Activated CD8-positive, alpha-beta memory T cell treated with anti-CD3 and anti-CD28 coated beads for 1 hour (primary cell): Measurements from ENCODE around the gene HSD17B12.
"Not testable (repeated sequence)": the region's sequence is repeated elsewhere in the genome, so short reads cannot be mapped to it uniquely, and the experiment has no call there.

Experiments used
- DNase-seq, 2 donors: peaks; one replicate each; pipeline ENCODE4 v3.0.0-alpha.2; 2020; ENCODE audit warnings: low read depth in 1 of 2; ENCODE audit errors: extremely low read depth in 1 of 2

HSD17B12 gene

DNA sequence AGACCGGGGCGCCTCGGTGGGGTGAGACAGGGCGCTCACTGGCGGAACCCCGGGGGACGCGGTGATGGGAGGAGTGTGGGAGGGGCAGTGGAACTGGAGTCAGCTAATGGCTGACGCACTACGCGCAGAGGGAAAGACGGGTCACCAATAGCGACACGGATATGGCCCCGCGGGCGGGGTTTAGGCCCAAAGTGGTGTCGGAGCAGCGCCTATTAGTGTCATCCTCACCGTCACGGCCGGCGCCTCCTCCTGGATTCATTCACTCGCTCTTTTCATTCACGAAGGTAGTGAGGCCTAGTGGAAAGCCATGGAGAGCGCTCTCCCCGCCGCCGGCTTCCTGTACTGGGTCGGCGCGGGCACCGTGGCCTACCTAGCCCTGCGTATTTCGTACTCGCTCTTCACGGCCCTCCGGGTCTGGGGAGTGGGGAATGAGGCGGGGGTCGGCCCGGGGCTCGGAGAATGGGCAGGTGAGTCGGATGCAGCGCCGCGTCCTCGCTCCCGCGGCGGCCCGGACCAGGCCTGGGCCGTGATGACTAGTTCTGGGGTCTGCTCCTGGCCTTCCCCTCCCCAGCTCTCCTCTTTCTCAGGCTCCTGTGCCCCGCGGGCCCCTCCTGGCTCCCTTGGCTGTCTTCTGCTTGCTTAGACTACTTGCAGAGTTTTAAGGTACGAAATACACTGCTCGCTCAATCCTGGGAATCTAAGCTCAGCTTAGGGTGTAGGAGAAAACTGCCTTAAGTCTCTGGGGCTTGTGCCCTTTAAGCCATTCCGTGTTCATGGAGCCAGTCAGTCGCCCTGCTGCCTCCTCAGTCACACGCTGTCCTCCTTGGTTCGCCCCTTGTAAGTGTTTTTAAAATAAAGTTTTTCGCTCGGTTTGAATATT lies at the start of gene HSD17B12:
Gene HSD17B12 (plus strand): TSS at position 218 of the 880 bp plus-strand sequence. CDS start 90 bp downstream, at position 308.
- peak; percentile 96 to 99 for DNase-seq

DNA sequence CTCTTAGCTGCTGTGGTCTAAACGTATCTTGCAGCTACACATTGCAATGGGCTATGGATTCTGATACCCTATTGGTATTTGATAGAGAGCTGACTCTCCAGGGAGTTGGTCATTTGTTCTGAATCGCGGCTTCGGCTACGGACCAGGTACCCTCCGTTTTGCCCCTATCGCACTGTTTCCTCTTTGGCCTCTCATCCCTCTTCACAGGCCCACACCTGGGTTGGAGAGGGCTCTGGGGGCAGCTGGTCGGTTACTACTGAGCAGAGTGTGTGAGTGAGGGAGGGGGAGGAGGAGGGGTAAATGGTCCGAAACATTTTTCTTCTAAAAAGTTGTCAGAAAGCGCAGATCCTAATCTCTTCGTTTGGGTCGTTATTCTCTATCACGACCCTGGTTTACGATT lies 48.8 kb upstream of the HSD17B12 start:
- no peak for DNase-seq

DNA sequence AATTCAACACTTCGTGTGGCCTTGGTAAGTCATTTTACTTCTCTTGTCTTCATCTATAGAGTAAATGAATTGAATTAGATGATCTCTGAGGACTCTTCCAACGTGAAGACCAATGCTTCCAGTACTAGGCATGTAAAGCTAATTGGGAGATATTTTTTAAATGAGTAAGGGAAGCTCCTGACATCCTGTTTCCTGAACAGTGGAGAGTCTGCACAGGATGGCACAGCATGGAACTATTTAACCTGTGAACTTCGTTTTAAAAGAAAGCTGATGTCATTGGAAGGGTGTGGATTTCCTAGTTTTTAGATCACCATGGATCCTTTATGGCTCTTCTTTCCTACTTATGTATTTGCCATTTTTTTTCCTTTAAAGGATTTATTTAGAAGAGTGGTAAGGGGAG lies 48.4 kb upstream of the HSD17B12 start:
- DNase-seq, result no peak

DNA sequence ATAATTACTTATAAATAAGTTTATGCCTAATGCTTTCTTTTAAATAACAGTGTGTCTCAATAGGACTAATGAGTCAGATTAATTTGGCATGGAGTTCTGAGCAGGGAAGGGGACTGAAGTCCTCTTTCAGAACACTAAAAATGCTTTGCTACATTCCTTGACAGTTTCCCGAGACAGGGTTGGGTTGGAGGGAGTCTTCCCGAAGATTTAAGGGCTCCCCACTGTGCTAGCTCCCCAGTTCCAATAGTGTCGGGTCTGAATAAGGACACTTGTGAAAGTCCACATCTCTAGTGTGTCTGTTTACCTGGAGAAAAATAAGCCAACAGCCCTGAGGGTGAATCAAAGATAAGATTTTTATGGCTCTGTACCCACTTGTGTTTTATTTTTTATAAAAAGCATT lies 41.8 kb upstream of the HSD17B12 start:
- DNase-seq, result no peak

DNA sequence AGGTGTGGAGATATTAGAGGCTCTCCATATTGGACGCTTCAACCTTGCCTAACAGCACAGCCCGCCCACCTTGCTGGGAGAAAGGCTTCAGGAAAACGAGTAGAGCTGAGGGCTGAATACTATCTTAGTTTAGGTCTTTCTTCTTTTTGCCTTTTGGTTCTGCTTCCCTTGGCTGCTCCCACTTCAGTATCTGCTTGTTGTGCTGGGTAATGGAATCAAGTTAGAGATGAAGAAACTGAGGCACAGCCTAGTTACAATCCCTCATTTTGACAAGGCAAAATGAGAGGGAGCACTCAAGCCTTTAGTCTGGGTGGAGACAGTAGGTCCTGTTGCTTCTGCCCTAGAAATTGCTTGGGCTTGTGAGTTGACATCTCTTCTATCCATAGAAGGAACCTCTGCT lies 41.3 kb upstream of the HSD17B12 start:
- no peak for DNase-seq

- no peak for DNase-seq
These were observed 40.6 kb upstream of the HSD17B12 start for GRCh38 chr11:43639920-43640319.

DNA sequence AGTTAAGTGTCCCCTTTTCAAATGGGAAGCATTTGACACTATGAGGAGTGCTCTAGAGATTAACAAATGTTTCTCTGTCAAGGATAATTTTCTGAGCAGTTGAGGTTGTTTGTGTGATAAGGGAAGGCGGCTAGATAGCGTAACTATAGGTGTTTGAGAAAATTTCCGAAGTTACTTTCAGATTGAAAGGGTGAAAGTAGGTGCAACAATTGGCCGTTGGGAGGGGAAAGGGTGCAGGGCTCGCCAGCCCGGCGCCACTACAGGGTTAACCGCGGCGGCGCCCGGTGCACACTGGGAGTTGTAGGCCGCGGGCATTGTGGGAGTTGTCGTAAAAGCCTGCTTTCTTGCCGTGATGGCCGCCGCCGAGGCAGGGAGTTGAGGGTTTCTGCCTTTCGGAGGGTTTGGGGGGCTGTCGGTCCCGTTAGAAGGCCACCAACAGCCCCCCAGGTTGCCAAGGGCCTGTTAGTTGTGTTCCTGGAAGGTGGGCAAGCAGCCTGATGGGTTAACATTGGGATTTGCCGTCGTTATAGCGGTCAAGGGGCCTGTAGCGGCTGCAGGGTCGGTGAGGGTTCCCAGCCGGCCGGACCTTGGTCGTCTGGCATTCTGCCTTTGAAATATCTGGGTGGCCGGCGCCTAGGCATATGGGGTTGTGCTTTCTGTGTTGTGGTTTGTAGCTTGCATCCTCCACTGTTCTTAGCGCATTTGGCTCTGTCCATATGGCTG lies 36.5 kb upstream of the HSD17B12 start:
- DNase-seq, result peak; percentile 55 to 76

DNA sequence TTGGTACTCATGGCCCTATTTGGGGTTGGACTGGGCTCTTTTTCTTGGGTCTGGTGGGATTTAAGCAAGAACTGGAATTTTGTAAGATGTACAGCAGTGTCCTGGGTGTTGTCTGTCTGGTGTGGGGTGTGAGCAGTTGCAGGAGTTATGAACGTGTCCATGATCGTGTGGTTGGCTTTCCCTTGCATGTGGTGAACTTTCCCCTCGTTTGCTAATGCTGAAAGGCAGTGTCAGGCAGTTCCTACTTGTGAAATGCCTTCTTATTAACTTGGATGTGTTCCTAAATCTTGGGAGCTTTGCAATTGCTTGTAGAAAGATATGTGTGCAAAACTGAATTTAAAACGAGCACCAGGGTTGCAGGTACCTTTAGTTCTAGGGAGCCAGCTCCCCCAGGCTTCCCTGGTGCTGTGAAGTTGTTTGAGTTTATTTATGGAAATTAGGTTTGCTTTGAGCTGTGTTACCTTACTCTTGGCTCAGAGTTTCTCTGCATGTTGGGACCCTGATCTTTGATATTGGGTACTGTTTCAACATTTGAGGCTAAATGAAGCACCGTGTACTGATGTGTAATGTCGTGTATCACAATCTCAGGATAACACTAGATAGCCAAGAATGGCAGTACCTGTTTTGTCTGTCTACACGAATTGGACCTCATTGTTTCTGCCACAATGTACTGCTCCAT lies 35.8 kb upstream of the HSD17B12 start:
- DNase-seq, result no peak

GRCh38 chr11:43646767-43647166 lies 33.8 kb upstream of the HSD17B12 start:
- no peak for DNase-seq

- DNase-seq, result no peak
These were observed 31.6 kb upstream of the HSD17B12 start for GRCh38 chr11:43648888-43649287.

- no peak for DNase-seq
These were observed 31.0 kb upstream of the HSD17B12 start for GRCh38 chr11:43649501-43649900.

DNA sequence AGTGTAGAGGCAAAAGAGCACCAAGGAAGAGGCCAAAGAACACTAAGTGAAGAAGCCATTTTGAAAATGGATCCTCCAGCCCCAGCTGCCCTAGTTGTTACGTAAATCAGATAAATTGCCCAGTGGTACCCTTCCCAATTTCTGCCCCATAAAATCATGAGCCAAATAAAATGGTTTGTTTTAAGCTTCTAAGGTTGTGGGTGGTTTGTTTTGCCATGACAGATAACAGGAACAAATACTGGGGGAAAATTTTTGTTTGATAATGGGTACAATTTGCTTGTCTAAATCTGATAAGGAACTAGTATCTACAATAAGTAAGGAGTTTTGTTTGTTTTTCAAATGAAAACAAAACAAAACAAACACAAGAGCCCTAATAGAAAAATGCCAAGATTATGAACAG lies 30.6 kb upstream of the HSD17B12 start:
- no peak for DNase-seq

GRCh38 chr11:43663018-43663417 lies 17.5 kb upstream of the HSD17B12 start:
- DNase-seq, result not testable (repeated sequence)

GRCh38 chr11:43664295-43664694 lies 16.2 kb upstream of the HSD17B12 start:
- DNase-seq, result no peak

- DNase-seq, result not testable (repeated sequence)
These were observed 9.3 kb upstream of the HSD17B12 start for GRCh38 chr11:43671284-43671683.

GRCh38 chr11:43674560-43674959 lies 6.0 kb upstream of the HSD17B12 start:
- DNase-seq, result no peak

- no peak for DNase-seq
These were observed 3.6 kb upstream of the HSD17B12 start for GRCh38 chr11:43676933-43677332.

- no peak for DNase-seq
These were observed 934 bp downstream of the HSD17B12 start for GRCh38 chr11:43681401-43681942.

- not testable (repeated sequence) for DNase-seq
These were observed 1.5 kb downstream of the HSD17B12 start for GRCh38 chr11:43682081-43682480.

DNA sequence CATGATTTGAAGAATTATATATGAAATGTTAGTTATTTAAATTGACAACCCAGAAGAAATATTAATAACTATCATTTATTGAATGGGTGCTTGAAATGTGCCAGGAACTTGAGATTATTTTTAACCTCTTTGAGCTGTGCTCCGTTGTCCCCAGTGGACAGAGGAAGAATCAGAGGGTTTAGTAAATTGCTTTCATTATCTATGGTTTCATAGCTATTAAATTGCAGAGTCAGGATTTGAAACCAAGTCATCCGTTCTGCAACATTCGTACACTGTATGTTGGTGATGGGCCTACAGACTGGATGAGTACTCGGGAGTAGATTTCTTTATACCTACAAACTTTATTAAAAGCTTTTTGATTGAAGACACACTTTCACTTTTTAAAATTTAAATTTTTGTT lies 4.9 kb downstream of the HSD17B12 start:
- DNase-seq, result no peak

DNA sequence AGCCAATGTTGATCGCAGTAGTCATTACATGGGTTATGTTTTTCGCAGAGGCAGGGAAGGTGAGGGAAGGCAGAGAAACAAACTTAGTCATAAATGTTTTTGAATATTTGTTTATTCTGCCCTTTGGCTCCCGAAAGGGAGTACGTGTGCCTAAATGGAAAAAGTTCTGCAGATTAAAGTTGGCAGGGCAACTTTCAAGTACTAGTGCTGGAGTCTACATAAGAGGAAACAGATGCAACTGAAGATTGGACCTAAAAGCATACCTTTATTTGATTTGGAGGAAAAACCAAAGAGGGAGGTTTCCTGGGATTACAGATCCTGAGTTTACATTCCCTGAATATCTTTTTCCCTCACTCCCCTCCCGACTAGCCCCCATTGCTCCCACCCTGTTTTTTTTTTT lies 5.7 kb downstream of the HSD17B12 start:
- no peak for DNase-seq
